Measurements from ENCODE around the gene NRN1L.

DNA sequence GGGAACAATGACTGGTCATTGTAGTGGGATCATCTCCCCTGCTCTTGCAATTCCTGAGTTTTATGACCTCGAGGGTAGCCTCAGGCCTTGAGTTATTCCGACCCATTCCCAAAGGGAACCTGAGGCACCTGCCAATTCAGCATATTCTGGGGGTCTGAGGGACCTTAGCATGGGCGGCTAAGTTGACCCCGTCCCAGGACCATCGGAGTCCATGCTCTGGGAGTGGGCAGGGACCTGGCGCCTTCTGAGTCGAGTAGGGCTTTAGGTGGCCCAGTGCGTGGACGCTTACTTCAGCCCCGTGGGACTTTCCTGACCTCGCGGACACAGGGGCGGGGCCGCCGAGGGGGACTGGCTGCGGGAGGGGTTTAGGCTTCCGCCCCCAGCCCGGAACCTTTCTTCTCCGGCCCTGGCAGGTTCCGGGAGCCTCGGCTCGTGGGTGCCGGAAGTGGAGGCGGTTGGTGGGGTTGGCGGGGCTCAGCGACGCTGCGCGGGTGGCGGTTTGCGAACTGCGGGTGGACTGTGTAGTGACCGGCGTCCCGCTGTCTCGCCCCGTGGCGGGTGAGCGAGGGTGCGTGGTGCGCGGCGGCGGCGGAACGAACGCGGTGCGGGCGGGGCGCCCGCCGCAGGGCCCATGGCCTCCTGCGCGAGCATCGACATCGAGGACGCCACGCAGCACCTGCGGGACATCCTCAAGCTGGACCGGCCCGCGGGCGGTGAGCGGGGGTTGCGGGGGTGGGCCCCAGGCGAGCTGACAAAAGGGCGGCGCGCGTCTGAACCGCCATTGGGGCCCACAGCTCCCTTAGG lies 11.9 kb upstream of the NRN1L start, which contains the start of gene EDC4:
- TF ChIP-seq, protein P1, sequence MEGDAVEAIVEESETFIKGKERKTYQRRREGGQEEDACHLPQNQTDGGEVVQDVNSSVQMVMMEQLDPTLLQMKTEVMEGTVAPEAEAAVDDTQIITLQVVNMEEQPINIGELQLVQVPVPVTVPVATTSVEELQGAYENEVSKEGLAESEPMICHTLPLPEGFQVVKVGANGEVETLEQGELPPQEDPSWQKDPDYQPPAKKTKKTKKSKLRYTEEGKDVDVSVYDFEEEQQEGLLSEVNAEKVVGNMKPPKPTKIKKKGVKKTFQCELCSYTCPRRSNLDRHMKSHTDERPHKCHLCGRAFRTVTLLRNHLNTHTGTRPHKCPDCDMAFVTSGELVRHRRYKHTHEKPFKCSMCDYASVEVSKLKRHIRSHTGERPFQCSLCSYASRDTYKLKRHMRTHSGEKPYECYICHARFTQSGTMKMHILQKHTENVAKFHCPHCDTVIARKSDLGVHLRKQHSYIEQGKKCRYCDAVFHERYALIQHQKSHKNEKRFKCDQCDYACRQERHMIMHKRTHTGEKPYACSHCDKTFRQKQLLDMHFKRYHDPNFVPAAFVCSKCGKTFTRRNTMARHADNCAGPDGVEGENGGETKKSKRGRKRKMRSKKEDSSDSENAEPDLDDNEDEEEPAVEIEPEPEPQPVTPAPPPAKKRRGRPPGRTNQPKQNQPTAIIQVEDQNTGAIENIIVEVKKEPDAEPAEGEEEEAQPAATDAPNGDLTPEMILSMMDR (conservative IDR thresholded peaks at IDR 0.05 in 1 of 2, IDR thresholded peaks at IDR 0.05 in 1 of 2; ENCODE audit: low read depth in 1 of 2, low read length in 2 of 2) = no peak
- no peak for TF ChIP-seq EZH2 (IDR thresholded peaks at IDR 0.05; ENCODE audit: low read length, missing control alignments)
